Measurements from ENCODE around the gene AHDC1. TPM values are rescaled to one million over a fixed set of nuclear protein-coding genes. Genes with fewer than 3 reads are reported as not detected.

Gene AHDC1
- total and polyA plus RNA-seq, 9 of the 15 experiments (the other 6 are each of a cell fraction or from before 2014, with no cell fraction given), result 0.21 to 36.4 (median 4.7) TPM

DNA sequence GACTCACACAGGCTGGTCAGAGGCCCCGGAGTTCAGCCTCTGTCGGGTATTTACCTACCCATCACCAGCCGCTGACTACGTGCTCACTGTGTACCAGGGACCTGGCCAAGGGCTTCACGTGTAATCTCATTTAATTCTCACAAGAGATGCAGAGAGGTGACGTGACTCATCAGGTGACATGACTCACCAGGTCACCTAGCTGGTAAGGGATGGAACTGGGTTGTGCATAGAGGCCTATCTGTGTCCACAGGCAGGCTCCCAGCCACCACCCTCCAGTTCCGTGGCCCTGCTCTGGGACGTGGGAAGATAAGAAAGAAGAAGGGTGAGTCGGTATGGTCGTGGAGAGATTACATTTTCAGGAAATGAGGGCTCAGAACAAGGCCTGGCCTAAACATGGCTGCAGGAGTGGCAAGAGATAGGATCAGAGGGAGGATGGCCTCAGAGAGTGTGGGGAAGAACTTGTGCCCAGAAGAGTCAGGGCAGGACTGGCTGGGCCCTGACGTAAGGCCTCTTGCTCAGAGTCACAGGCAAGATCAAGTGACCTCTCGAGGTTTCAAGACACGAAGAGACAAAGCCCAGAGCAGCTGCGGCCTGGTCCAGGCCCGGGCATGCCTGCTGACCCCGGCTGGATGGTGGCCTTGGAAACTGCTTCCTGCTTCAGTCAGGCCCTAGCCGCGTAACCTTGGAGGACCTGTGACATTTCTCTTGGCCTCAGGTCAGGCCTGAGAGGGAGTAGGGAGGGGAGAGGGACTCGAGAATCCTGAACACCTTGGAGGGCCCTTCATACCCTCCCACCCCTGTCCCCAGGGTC lies 61.3 kb downstream of the AHDC1 start (continued):
- TF ChIP-seq, protein P1, sequence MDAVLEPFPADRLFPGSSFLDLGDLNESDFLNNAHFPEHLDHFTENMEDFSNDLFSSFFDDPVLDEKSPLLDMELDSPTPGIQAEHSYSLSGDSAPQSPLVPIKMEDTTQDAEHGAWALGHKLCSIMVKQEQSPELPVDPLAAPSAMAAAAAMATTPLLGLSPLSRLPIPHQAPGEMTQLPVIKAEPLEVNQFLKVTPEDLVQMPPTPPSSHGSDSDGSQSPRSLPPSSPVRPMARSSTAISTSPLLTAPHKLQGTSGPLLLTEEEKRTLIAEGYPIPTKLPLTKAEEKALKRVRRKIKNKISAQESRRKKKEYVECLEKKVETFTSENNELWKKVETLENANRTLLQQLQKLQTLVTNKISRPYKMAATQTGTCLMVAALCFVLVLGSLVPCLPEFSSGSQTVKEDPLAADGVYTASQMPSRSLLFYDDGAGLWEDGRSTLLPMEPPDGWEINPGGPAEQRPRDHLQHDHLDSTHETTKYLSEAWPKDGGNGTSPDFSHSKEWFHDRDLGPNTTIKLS (IDR thresholded peaks at IDR 0.05; ENCODE audit: borderline replicate concordance, low read depth), result peak; percentile 78
- TF ChIP-seq ZNF695 (CRISPR knock-in tag; IDR thresholded peaks at IDR 0.05) (no peak), MEF2A (IDR thresholded peaks at IDR 0.05; ENCODE audit: control insufficient read depth, low read depth, low read length) (peak; percentile 34; the same call in 1 of the 2 replicates), THRAP3 (IDR thresholded peaks at IDR 0.05; ENCODE audit: borderline replicate concordance) (0 out of 2 replicates have a peak, but pooled peaks have one; percentile 32), ZNF197 (CRISPR knock-in tag; IDR thresholded peaks at IDR 0.05; ENCODE audit: low read depth) (peak; percentile 99), SMARCB1 (IDR thresholded peaks at IDR 0.05; ENCODE audit: insufficient read length, low read depth) (peak; percentile 96), MXD1 (CRISPR knock-in tag; IDR thresholded peaks at IDR 0.05; ENCODE audit: borderline replicate concordance, poor library complexity, severe bottlenecking) (peak; percentile 83), EP400 (IDR thresholded peaks at IDR 0.05) (peak; percentile 94), ZBTB17 (CRISPR knock-in tag; IDR thresholded peaks at IDR 0.05) (peak; percentile 96), TAF1 (IDR thresholded peaks at IDR 0.05; ENCODE audit: control insufficient read depth, extremely low read depth, insufficient read depth, low read length, severe bottlenecking) (peak; percentile 76), E2F4 (CRISPR knock-in tag; IDR thresholded peaks at IDR 0.05; ENCODE audit: low read depth) (no peak), EZH2 (IDR thresholded peaks at IDR 0.05; ENCODE audit: borderline replicate concordance, low read depth, low read length) (peak; percentile 92; the same call in 1 of the 2 replicates), NFATC3 (IDR thresholded peaks at IDR 0.05) (peak; percentile 89), HCFC1 (IDR thresholded peaks at IDR 0.05; ENCODE audit: low read depth, low read length) (peak; percentile 23; the same call in 1 of the 2 replicates), BRF1 (IDR thresholded peaks at IDR 0.05; ENCODE audit: borderline replicate concordance, extremely low read depth, insufficient read length) (no peak)
- TF ChIP-seq, protein P2, sequence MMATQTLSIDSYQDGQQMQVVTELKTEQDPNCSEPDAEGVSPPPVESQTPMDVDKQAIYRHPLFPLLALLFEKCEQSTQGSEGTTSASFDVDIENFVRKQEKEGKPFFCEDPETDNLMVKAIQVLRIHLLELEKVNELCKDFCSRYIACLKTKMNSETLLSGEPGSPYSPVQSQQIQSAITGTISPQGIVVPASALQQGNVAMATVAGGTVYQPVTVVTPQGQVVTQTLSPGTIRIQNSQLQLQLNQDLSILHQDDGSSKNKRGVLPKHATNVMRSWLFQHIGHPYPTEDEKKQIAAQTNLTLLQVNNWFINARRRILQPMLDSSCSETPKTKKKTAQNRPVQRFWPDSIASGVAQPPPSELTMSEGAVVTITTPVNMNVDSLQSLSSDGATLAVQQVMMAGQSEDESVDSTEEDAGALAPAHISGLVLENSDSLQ (IDR thresholded peaks at IDR 0.05), result peak; percentile 77

All from K562 (cell line).